Measurements from ENCODE around the gene NRGN.
A peak's percentile ranks its signal among the peaks of the same experiment; 100 is the strongest.

NRGN gene

DNA sequence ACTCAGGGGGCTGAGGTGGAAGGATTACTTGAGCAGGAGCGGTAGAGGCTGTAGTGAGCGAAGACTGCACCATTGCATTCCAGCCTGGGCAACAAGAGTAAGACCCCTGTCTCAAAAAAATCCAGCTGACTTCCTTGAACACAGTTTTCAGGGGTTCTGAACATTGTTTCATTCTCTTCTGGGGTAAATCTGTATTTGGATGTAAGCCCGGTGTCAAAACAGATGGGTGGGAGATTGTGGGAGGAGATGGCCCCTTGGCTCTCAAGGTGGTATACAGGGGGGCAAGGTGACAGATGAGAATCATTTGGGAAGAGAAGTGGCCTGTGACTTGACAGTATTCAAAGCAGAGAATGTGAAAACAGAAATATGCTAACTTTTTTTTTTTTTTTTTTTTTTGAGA is 17.6 kb downstream of the NRGN start:
- no peaks in the 10 kb centered on the region for H3K36me3 Mint-ChIP-seq (ENCODE audit: low read depth)
- no peak overlapping the region for H3K4me3 Mint-ChIP-seq
- no peaks in the 10 kb centered on the region for H3K9me3 Mint-ChIP-seq
- H3K27me3 Mint-ChIP-seq, result peaks cover 56% of the 10 kb centered on the region
- peak overlapping the region; percentile 76 for H3K27ac Mint-ChIP-seq
- peaks cover 76% of the 10 kb centered on the region for H3K4me1 Mint-ChIP-seq (ENCODE audit: low read depth)
- intact Hi-C loops (cut with micrococcal nuclease), result no loop called here

DNA sequence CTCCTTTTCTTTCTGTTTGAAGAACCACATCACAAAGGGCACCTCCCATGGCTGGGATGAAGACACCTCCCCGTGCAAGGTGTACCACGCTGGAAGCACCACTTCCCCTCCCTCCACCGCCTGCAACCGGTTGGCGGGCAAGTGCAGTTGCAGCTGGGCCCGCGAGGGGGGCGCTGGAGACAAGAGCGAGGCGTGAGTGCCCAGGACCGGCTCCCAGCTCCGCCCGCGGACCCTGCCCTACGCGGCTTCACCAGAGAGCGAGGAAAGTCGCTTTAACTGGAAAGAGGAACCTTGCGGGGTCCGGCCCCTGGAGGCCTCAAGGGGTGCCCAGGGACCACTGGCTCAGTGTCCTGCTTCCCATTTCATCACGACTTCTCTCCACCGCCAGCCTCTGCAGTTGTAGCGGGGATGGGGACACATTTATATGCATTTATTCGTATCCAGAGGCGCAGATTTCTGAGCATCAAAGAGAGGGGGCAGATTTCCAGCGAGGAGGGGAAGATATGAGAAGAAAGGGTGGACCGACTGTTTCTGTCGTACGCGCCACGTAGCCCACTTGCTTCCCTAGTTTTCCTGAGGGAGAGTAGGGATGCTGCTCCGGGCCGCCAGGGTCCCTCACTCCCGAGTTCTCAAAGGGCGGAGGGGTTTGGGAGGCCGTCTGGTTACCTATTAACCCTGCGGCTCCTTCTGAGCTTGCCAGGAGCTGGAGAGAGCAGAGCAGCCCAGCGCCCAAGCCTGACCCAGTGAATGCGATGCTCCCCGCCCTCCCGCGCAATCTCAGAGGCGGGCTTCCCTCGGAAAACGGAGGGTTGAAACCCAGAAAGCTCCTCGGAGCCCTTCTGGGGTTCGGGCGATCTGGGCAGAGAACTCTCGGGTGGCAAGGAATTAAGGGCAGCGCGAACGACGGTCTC is 18.9 kb downstream of the NRGN start:
- Mint-ChIP-seq H3K36me3 (ENCODE audit: low read depth) (no peaks in the 10 kb centered on the region), H3K27me3 (peaks cover 62% of the 10 kb centered on the region), H3K9me3 (no peaks in the 10 kb centered on the region), H3K27ac (peak overlapping the region; percentile 76), H3K4me3 (peak overlapping the region; percentile 75), H3K4me1 (ENCODE audit: low read depth) (peaks cover 71% of the 10 kb centered on the region)
- intact Hi-C loops (cut with micrococcal nuclease), result no loop called here

DNA sequence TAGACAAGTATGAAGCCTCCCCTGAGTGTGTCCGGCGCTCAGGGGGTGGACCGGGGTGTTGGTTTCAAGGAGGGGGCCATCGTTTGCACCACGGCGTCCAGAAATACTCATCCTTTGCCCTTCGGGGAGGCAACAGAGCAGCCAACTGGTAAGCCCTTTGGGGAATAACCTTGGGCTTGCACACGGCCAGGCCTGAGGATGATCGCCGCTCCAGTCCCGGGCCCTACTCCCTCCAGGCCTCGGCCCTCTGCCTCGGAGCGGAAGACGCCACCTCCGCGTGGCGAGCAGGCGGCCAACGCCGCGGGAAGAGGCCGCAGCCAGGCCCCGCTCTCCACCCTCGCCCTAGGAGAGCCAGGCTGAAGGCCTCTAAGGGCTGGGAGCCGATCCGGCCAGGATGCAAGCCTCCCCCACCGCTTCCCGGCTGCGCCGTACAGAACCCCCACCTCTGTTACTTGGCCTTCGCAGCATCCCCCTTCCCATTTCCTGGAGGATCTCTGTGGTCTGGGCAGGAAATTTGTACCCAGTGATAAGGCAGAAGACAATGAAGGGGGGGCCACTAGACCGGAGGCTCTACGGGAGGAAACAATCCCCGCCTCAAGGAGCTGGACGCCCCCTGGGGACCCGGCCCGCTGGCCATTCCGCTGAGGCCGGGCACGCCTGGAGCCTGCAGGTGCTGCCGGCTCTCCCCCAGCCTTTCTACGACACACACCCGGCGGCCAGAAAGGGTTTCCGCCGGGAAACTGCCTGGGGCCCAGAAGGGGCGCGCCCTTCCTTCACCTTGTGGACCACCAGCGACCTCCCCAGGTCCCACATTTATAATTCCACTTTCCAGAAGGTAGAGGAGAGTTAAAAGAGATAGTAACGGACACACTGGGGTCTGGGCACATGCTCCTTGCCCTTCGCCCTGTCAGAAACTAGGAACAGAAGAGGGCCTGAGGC is 19.8 kb downstream of the NRGN start:
- peaks cover 2% of the 10 kb centered on the region for H3K36me3 Mint-ChIP-seq (ENCODE audit: low read depth)
- peaks cover 62% of the 10 kb centered on the region for H3K27me3 Mint-ChIP-seq
- H3K27ac Mint-ChIP-seq, result peak overlapping the region; percentile 76
- no peaks in the 10 kb centered on the region for H3K9me3 Mint-ChIP-seq
- intact Hi-C loops (cut with micrococcal nuclease), result loop anchor here (5.0 kb wide), 1 partner anchor 38 kb away; no protein-coding TSS in a partner anchor
- H3K4me1 Mint-ChIP-seq (ENCODE audit: low read depth), result peaks cover 62% of the 10 kb centered on the region
- peak overlapping the region; percentile 75 for H3K4me3 Mint-ChIP-seq

DNA sequence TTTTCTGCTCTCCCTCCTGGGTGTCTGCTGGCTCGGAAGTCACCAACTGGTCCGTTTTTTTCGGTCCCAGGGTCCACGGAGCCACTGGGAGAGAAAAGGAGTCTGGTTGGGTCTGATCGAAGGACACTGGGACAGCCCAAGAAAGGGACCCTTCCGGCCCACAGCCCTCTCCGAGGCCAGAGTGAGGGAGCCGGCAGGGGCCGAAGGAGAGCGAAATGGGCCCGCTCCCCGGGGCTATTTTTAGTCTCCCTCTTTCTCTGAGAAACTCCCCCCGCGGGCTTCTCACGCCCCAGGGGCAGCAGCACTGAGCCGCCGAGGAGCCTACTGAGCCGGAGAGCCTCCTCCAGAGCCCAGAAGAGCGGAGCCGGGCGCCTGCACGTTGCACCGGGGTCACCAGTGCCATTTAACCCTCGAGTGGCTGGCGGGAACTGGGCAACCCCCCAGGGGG is 20.5 kb downstream of the NRGN start:
- peak overlapping the region; percentile 48 for H3K27ac Mint-ChIP-seq
- no peak overlapping the region for H3K4me3 Mint-ChIP-seq
- intact Hi-C loops (cut with micrococcal nuclease), result loop anchor here (5.0 kb wide), 1 partner anchor 37 kb away; no protein-coding TSS in a partner anchor
- H3K4me1 Mint-ChIP-seq (ENCODE audit: low read depth), result peaks cover 58% of the 10 kb centered on the region
- peaks cover 9% of the 10 kb centered on the region for H3K36me3 Mint-ChIP-seq (ENCODE audit: low read depth)
- H3K27me3 Mint-ChIP-seq, result peaks cover 60% of the 10 kb centered on the region
- no peaks in the 10 kb centered on the region for H3K9me3 Mint-ChIP-seq

DNA sequence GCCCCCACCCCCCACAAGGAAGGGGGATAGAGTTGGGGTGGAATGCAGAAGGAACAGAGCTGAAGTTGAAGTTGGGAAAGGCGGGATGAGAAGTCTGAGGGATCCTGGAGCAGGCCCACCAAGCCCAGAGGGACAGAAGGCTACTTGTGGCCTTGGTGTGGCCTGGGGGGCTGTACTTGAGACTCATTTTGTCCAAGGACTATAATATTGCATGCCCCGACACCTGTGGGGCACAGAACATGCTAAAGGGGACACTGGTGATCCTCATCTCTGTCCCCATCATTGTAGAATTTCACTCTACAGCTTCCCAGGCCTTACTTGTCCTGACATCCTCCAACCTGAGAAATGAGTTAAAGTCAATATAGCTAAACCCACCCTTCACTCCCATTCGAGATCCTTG is 21.1 kb downstream of the NRGN start:
- H3K27ac Mint-ChIP-seq, result no peak overlapping the region
- intact Hi-C loops (cut with micrococcal nuclease), result loop anchor here (5.0 kb wide), 1 partner anchor 36 kb away; no protein-coding TSS in a partner anchor
- H3K4me3 Mint-ChIP-seq, result no peak overlapping the region
- no peaks in the 10 kb centered on the region for H3K9me3 Mint-ChIP-seq
- H3K27me3 Mint-ChIP-seq, result peaks cover 60% of the 10 kb centered on the region
- H3K36me3 Mint-ChIP-seq (ENCODE audit: low read depth), result peaks cover 13% of the 10 kb centered on the region
- peaks cover 58% of the 10 kb centered on the region for H3K4me1 Mint-ChIP-seq (ENCODE audit: low read depth)

DNA sequence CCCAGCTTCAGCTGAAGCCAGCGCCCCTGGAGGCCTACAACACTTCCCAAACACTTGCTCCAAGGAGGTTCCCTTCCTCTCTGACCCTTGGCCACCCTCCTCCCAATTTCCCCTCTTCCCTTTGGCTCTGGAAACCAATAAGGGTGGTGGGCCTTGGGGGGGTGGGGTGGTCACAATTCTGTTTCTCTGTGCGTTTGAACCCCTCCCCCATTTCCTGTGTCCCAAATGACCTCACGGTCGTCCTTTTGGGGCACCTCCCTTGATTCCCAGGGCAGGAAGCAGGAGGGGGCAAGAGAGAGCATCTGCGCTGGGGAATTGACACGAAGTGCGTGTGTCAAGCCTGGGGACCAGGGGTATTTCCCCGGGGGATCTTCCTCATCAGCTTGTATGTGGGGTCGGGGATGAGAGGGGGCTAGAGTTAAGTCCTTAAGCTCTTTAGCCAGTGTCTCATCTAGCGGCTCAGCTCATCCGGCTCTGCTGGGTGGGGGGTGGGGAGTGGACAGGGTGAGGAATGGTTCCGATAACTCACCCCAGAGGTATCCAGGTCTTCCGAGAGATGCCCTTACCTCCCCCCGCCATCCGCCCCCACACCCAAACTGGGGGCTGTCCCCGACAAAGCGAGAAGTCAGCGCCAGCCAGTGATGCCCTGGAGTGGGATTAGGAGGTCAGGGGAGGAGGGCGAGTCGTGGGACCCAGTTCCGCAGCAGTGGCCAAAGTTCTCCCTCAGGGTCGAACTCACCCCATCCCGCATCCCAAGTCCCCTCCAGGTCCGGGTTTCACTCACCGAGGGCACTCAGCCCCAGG is 21.8 kb downstream of the NRGN start:
- peak overlapping the region; percentile 96 for H3K4me3 Mint-ChIP-seq
- H3K36me3 Mint-ChIP-seq (ENCODE audit: low read depth), result peaks cover 18% of the 10 kb centered on the region
- H3K27ac Mint-ChIP-seq, result no peak overlapping the region
- intact Hi-C loops (cut with micrococcal nuclease), result loop anchor here (5.0 kb wide), 1 partner anchor 36 kb away; no protein-coding TSS in a partner anchor
- peaks cover 58% of the 10 kb centered on the region for H3K4me1 Mint-ChIP-seq (ENCODE audit: low read depth)
- peaks cover 53% of the 10 kb centered on the region for H3K27me3 Mint-ChIP-seq
- H3K9me3 Mint-ChIP-seq, result no peaks in the 10 kb centered on the region

DNA sequence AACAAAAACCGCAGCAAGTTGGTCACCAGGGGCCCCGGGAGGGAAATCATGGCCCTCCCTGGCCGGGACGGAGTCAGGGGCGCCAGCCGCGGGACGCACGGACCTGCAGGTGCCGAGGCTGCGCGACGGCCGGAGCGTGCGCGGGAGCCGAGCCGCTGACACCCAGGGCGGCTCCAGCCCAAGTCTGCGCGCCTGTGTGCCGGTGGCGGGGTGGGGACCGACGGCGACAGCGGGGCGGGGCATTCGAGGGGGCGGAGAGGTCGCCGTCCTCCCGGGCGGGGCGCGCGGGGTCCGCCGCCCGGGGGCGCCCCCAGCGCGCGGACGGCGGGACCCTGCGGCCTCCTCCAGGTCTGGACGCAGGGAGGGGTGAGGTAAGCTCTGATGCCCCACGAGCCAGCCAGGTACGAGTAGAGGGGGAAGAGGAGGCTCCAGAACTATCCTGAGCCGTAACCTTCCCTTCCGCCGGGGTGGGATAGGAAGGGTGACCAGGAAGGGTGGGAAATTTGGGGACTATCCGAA is 22.4 kb downstream of the NRGN start, which contains the start of gene ESAM:
Gene ESAM (minus strand): TSS at position 186 of the 519 bp plus-strand sequence. CDS start 136 bp downstream, at position 50.
- Mint-ChIP-seq H3K27ac (peak within 1 kb of the TSS; percentile 42), H3K27me3 (peaks cover 46% of the 10 kb centered on the region), H3K4me3 (peak within 1 kb of the TSS; percentile 96), H3K36me3 (ENCODE audit: low read depth) (peaks cover 24% of the 10 kb centered on the region), H3K9me3 (no peaks in the 10 kb centered on the region), H3K4me1 (ENCODE audit: low read depth) (peaks cover 57% of the 10 kb centered on the region)
- intact Hi-C loops (cut with micrococcal nuclease), result loop anchor here (5.0 kb wide), 1 partner anchor 35 kb away; no protein-coding TSS in a partner anchor

DNA sequence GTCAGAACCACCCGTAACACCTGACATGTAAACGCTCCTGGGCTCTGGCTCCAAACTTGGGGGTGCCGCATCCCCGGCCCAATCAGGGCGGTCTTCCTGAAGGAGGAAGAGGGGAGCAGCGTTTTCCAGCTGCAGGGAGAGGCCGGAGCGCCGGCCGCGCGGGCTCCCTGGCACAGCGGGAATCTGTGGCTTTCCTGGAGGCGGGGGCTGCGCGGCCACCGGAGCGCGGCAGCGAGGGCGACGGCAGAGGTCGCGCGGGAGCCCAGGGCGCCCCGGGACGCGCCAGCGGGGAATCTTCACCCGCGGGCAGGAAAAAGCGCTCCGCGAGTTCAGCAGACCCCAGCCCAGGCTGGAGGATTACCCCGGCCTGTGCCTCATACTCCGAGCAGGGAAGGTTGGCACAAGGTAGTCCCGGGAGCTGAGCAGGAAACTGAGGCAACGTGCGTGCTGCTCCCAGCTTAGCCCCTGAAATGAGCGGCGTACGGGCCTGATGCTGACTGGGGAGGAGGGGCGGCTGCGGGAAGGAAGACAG is 22.9 kb downstream of the NRGN start:
- H3K36me3 Mint-ChIP-seq (ENCODE audit: low read depth), result peaks cover 29% of the 10 kb centered on the region
- H3K9me3 Mint-ChIP-seq, result no peaks in the 10 kb centered on the region
- H3K27ac Mint-ChIP-seq, result peak overlapping the region; percentile 42
- intact Hi-C loops (cut with micrococcal nuclease), result loop anchor here (1.0 to 5.0 kb wide), 2 partner anchors 35 to 93 kb away; no protein-coding TSS in a partner anchor
- H3K4me3 Mint-ChIP-seq, result peak overlapping the region; percentile 96
- H3K4me1 Mint-ChIP-seq (ENCODE audit: low read depth), result peaks cover 52% of the 10 kb centered on the region
- H3K27me3 Mint-ChIP-seq, result peaks cover 45% of the 10 kb centered on the region

DNA sequence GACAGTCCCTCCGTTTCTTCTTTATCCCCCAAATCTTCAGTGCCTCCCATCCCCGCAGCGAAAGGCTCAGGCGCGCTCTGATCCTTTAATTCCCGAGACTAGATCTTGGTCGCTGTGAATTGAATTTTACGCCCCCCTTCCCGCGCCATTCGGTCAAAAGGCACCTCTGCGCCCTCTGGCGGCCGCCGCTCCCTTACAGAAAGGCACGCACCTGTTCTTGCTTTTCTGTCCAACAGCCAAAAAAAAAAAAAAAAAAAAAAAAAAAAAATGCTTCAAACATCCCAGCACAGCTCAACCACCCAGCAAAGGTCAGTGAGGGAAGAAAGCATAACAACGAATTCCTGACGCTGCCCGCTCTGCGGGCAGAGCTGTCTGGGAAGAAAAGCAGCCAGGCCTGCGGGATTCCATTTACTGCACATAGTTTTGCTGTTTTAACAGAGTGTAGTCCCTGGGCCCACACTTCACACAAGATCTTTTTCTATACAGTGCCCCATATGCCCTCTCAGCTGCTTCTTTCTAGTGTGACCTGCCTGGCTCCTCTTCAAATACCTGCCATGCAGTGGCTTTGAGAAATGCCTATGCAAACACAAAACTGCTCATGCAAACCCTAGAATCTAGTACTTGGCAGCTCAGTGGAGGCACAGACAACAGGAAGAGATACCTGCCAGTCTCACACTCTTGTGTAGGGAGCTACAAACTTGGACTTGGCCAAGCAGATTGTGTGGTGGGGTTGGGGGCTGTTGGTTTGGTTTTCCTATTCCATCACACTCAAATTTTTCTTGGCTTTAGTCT is 23.6 kb downstream of the NRGN start:
- Mint-ChIP-seq H3K27ac (peak overlapping the region; percentile 42), H3K4me3 (peak overlapping the region; percentile 96), H3K36me3 (ENCODE audit: low read depth) (peaks cover 32% of the 10 kb centered on the region), H3K27me3 (peaks cover 45% of the 10 kb centered on the region), H3K4me1 (ENCODE audit: low read depth) (peaks cover 45% of the 10 kb centered on the region), H3K9me3 (no peaks in the 10 kb centered on the region)
- intact Hi-C loops (cut with micrococcal nuclease), result loop anchor here (1.0 to 5.0 kb wide), 2 partner anchors 34 to 94 kb away; no protein-coding TSS in a partner anchor

DNA sequence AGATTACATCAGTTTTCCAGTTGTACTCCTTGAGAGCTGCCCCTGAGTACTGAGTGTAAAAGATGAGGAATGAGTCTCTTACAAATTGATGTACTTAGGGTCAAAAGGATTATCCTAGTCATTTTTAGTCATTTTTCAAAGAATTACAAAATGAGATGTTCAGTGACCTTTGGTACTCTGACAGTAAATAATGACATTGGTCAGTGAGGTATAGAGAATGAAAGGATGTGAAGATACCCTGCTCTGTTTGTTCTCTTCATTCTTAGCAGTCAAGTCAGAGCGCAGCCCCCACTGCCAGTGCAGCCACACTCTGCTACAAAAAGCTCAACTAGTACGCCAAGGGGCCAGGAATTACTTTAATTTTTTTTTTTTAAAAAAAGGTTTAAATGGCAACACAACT is 26.4 kb downstream of the NRGN start:
- Mint-ChIP-seq H3K9me3 (no peaks in the 10 kb centered on the region), H3K27ac (no peak overlapping the region), H3K36me3 (ENCODE audit: low read depth) (peaks cover 60% of the 10 kb centered on the region), H3K4me1 (ENCODE audit: low read depth) (peaks cover 17% of the 10 kb centered on the region), H3K4me3 (no peak overlapping the region), H3K27me3 (peaks cover 17% of the 10 kb centered on the region)
- intact Hi-C loops (cut with micrococcal nuclease), result no loop called here

DNA sequence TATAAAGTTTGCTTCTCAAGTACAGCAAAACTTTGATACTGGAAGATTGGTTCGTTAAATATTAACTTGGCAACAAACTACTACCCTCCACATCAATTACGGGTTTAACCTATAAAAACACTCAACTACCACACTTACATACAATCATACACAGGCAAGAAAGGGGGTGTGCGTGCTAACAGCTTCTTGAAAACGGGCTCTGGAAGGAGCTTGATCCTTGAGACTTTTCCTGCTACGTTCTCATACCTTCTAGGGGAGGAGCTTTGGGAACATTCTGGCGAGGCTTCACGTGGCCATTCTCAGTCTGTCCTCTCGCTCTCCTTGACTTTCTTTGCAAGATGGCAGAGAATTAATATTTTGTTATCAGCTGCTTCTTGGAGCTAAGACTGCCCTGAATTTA is 29.2 kb downstream of the NRGN start:
- H3K4me1 Mint-ChIP-seq (ENCODE audit: low read depth), result no peaks in the 10 kb centered on the region
- intact Hi-C loops (cut with micrococcal nuclease), result no loop called here
- no peaks in the 10 kb centered on the region for H3K27me3 Mint-ChIP-seq
- no peaks in the 10 kb centered on the region for H3K9me3 Mint-ChIP-seq
- H3K27ac Mint-ChIP-seq, result no peak overlapping the region
- no peak overlapping the region for H3K4me3 Mint-ChIP-seq
- H3K36me3 Mint-ChIP-seq (ENCODE audit: low read depth), result peaks cover 75% of the 10 kb centered on the region
